ENCODE results near the gene INPP5J. TPM values are rescaled to one million over a fixed set of nuclear protein-coding genes. Genes with fewer than 3 reads are reported as not detected.

The INPP5J gene
- total and polyA plus RNA-seq, 2 experiments from 2014 or later = 3.4 to 5.6 TPM

DNA sequence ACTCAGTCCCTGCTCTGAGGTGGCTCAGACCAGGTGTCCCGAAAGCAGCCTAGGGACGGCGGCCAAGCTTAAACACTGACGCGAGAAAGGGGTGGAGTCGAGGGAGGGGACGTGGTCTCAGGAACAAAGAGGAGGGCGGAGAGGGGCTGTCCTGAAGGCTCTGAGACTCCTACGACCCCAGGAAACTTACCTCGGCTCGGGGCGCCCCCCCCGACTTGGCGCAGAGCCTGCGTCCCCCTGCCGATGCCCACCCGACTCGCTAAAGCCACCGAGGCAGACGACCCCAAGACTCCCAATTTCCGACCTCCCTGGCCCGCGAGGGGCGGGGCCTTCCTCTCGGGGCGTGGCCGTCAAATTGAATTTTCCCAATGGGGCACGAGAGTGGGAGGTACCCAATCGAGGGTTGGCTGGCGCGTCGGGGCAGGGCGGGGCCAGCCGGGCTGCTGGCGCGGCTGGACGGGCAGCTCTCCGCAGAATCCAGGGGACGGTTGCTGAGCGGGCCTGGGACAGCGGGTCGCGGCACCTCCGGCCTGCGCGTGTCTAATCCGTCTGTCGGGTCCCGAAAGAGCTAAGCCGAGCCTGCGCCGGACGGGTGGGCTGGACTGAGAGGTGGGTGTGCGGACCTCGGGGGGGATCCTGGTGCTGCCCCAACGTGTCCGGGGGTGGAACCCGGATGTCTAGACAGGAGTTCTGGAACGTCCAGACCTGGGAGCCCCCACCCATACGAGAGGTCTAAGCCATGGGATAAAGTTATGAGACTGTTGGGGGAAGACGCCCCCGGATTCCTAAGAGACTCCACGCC, 41.7 kb upstream of the INPP5J start, which contains the start of gene SMTN:
TSS of gene SMTN (plus strand) at position 471 of the 802 bp plus-strand sequence. CDS start 1,941 bp downstream, outside the sequence.
- no peaks in the 10 kb centered on the region for H3K36me3 ChIP-seq (replicated peaks; ENCODE audit: insufficient read depth, low read depth)
- H3K4me1 ChIP-seq (ENCODE audit: insufficient read depth) = peaks cover 49% of the 10 kb centered on the region
- WGBS (ENCODE audit: low lambda C conversion rate, missing lambda C conversion rate) = 2% methylated on average over 58 of the region's 63 CpGs
- H3K4me3 ChIP-seq = peak within 1 kb of the TSS; percentile 61
- peak within 1 kb of the TSS; percentile 35 for H2AFZ ChIP-seq
- peak; percentile 97 for DNase-seq (ENCODE audit: low spot score)
- H3K9me3 ChIP-seq (ENCODE audit: low read depth) = no peaks in the 10 kb centered on the region
- peak within 1 kb of the TSS; percentile 96 for H3K27ac ChIP-seq
- TF ChIP-seq EZH2 (IDR thresholded peaks at IDR 0.05; ENCODE audit: borderline replicate concordance) = no peak
- TF ChIP-seq EZH2phosphoT487 (IDR thresholded peaks at IDR 0.05; ENCODE audit: low read depth, severe bottlenecking, unreplicated experiment) = no peak
- TF ChIP-seq CTCF (IDR thresholded peaks at IDR 0.05; ENCODE audit: poor library complexity) = no peak
- no peaks in the 10 kb centered on the region for H3K27me3 ChIP-seq
- no peaks in the 10 kb centered on the region for H3K9me2 ChIP-seq (replicated peaks; ENCODE audit: insufficient read depth)
- peaks cover 40% of the 10 kb centered on the region for H3K79me2 ChIP-seq
- H4K20me1 ChIP-seq (ENCODE audit: insufficient read depth, poor library complexity, severe bottlenecking) = no peaks in the 10 kb centered on the region
- peak within 1 kb of the TSS; percentile 89 for H3K4me2 ChIP-seq

- DNase-seq (ENCODE audit: low spot score) = no peak
- Histone ChIP-seq H3K9me3 (ENCODE audit: low read depth) (no peaks in the 10 kb centered on the region), H2AFZ (no peak overlapping the region), H3K27ac (peak overlapping the region; percentile 91), H3K4me1 (ENCODE audit: insufficient read depth) (peaks cover 49% of the 10 kb centered on the region), H3K79me2 (peaks cover 44% of the 10 kb centered on the region), H4K20me1 (ENCODE audit: insufficient read depth, poor library complexity, severe bottlenecking) (no peaks in the 10 kb centered on the region), H3K4me3 (peak overlapping the region; percentile 61), H3K36me3 (replicated peaks; ENCODE audit: insufficient read depth, low read depth) (no peaks in the 10 kb centered on the region), H3K4me2 (peak overlapping the region; percentile 89), H3K9me2 (replicated peaks; ENCODE audit: insufficient read depth) (no peaks in the 10 kb centered on the region), H3K27me3 (no peaks in the 10 kb centered on the region)
- TF ChIP-seq EZH2 (IDR thresholded peaks at IDR 0.05; ENCODE audit: borderline replicate concordance) (no peak), EZH2phosphoT487 (IDR thresholded peaks at IDR 0.05; ENCODE audit: low read depth, severe bottlenecking, unreplicated experiment) (no peak), CTCF (IDR thresholded peaks at IDR 0.05; ENCODE audit: poor library complexity) (no peak)
- 83% methylated on average over 6 of the region's 6 CpGs for WGBS (ENCODE audit: low lambda C conversion rate, missing lambda C conversion rate)
These were observed 40.7 kb upstream of the INPP5J start for GRCh38 chr22:31081963-31082605.

DNA sequence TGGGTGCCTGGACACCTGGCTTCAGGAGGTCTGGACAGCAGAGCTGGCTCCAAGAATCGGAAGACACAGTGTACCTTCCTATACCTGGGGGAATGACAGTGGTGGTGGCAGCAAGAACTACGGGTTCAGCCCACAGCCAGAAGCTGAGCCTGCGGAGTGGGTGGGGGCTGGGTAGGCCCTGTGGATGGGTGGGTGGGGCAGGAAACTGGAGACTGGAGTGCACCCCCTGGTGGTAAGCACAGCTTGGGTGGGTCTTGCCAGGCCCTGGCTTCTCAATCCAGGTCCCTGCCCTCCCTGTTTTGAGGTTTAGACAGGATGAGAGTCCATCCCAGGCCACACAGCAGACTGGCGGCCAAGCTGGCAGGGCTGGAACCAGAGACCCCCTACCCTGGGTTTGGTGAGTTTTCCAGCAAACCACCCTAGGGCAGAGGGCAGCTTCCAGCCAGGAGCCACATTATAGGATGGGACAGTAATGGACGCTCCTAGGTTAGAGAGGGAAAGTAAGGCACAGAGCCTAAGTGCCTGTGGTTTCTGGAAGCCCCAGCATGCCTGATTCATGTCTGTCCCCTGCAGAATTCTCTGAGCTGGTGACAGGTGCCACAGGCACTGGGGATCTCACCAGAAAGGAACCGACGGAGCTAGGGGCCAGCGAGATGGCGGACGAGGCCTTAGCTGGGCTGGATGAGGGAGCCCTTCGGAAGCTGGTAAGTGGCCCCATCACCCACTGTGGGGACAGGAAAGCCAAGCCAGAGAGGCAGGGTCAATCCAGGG, 40.0 kb upstream of the INPP5J start:
- Histone ChIP-seq H3K27me3 (no peaks in the 10 kb centered on the region), H4K20me1 (ENCODE audit: insufficient read depth, poor library complexity, severe bottlenecking) (no peaks in the 10 kb centered on the region), H3K9me2 (replicated peaks; ENCODE audit: insufficient read depth) (no peaks in the 10 kb centered on the region), H3K79me2 (peaks cover 44% of the 10 kb centered on the region), H2AFZ (no peak overlapping the region), H3K36me3 (replicated peaks; ENCODE audit: insufficient read depth, low read depth) (no peaks in the 10 kb centered on the region), H3K9me3 (ENCODE audit: low read depth) (no peaks in the 10 kb centered on the region), H3K4me1 (ENCODE audit: insufficient read depth) (peaks cover 49% of the 10 kb centered on the region), H3K27ac (peak overlapping the region; percentile 91), H3K4me2 (peak overlapping the region; percentile 89), H3K4me3 (peak overlapping the region; percentile 61)
- DNase-seq (ENCODE audit: low spot score) = peak; percentile 80
- 91% methylated on average over 11 of the region's 11 CpGs for WGBS (ENCODE audit: low lambda C conversion rate, missing lambda C conversion rate)
- TF ChIP-seq CTCF (IDR thresholded peaks at IDR 0.05; ENCODE audit: poor library complexity) (peak; percentile 60), EZH2phosphoT487 (IDR thresholded peaks at IDR 0.05; ENCODE audit: low read depth, severe bottlenecking, unreplicated experiment) (no peak)

All from hepatocyte (in vitro differentiated cells).